GM12872 (cell line): ENCODE data around the gene OCA2.

ENCODE experiments used
- CTCF ChIP-seq: IDR thresholded peaks from 3 replicates; pipeline ENCODE4 v1.5.1; 2011; ENCODE audit warnings: low read depth, mild to moderate bottlenecking, low read length, moderate library complexity; ENCODE audit not compliant: insufficient read depth

Gene OCA2

GRCh38 chr15:28015855-28016254 is 83.3 kb downstream of the OCA2 start:
- TF ChIP-seq CTCF = no peak

- TF ChIP-seq CTCF = no peak
These were observed 84.4 kb downstream of the OCA2 start for GRCh38 chr15:28014623-28015200.

GRCh38 chr15:28013976-28014375 is 85.1 kb downstream of the OCA2 start:
- no peak for TF ChIP-seq CTCF

GRCh38 chr15:28013480-28013879 is 85.6 kb downstream of the OCA2 start:
- no peak for TF ChIP-seq CTCF

GRCh38 chr15:28012231-28012630 is 86.9 kb downstream of the OCA2 start:
- no peak for TF ChIP-seq CTCF

GRCh38 chr15:28006116-28006905 is 92.8 kb downstream of the OCA2 start:
- TF ChIP-seq CTCF = no peak

GRCh38 chr15:28005004-28005527 is 94.0 kb downstream of the OCA2 start:
- TF ChIP-seq CTCF = no peak
